GM20000 (cell line): Measurements from ENCODE around the gene AKR1C1.
"Not testable (repeated sequence)": the region's sequence is repeated elsewhere in the genome, so short reads cannot be mapped to it uniquely, and the experiment has no call there.

Experiments used
- DNase-seq: peaks from one replicate; pipeline ENCODE4 v3.0.0; 2012; ENCODE audit warnings: low spot score
- TF ChIP-seq, protein P1 (sequence below): IDR thresholded peaks from 2 replicates; pipeline ENCODE4 v1.5.1; 2012; ENCODE audit warnings: mild to moderate bottlenecking, control low read depth; ENCODE audit errors: extremely low read depth, missing control alignments

The AKR1C1 gene

DNA sequence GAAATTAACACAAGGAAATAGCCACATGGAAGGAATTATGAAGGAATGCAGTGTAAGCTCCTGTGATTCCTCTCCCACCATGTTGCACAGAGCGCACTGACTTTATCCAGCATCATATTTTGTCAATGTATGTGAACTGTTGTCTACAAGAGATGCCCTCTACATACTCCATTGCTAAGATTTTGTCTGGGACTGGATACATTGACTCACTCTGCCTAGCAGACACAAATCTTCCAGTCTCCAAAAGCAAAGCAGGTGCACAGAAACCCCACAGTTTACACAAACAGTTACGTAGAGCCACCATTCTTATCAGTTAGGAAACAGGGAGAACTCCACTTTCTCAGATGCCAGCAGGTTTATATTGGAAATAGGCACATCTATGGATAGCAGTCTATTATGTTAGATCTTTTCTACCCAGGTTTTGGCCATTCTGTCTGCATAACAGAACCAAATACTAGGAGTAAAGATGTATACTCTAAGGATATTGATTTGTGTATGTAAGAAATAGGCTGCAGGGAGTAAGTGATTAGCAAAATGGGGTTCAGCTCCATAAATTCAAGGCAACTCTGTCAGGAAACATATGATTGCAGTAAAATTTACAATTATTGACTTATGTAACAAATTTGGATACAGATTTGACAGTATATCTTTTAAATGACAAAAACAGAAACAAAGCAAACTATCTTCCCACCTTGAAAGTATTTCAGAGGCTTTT is 39.0 kb downstream of the AKR1C1 start:
- TF ChIP-seq, protein P1, sequence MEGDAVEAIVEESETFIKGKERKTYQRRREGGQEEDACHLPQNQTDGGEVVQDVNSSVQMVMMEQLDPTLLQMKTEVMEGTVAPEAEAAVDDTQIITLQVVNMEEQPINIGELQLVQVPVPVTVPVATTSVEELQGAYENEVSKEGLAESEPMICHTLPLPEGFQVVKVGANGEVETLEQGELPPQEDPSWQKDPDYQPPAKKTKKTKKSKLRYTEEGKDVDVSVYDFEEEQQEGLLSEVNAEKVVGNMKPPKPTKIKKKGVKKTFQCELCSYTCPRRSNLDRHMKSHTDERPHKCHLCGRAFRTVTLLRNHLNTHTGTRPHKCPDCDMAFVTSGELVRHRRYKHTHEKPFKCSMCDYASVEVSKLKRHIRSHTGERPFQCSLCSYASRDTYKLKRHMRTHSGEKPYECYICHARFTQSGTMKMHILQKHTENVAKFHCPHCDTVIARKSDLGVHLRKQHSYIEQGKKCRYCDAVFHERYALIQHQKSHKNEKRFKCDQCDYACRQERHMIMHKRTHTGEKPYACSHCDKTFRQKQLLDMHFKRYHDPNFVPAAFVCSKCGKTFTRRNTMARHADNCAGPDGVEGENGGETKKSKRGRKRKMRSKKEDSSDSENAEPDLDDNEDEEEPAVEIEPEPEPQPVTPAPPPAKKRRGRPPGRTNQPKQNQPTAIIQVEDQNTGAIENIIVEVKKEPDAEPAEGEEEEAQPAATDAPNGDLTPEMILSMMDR = no peak
- DNase-seq = no peak

GRCh38 chr10:5003127-5004029 is 40.2 kb downstream of the AKR1C1 start, which contains the start of gene AKR1C2:
Gene AKR1C2, minus strand, starts transcription at chr10:5003857. Its CDS starts 22 bp downstream, at chr10:5003835.
- DNase-seq = not testable (repeated sequence)

GRCh38 chr10:5004030-5004385 is 40.8 kb downstream of the AKR1C1 start:
- DNase-seq = not testable (repeated sequence)

DNA sequence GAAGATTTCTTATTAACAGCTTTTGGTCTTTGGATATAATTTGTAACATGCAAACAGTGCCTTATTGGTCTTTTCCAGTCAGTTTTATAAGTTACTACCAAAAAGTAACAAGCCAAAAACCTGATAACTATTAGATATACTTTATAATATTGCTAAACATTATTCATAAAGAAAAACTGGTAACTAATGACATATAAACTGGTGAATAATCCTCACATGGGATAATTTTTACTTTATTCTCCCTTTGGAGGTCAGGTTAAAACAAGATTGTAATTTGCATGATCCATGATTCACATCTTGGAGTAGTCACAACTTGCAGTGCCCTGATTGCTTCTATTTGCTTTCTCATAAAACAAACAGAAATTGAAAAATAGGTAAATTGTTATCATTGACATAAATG is 41.3 kb downstream of the AKR1C1 start:
- DNase-seq = not testable (repeated sequence)

DNA sequence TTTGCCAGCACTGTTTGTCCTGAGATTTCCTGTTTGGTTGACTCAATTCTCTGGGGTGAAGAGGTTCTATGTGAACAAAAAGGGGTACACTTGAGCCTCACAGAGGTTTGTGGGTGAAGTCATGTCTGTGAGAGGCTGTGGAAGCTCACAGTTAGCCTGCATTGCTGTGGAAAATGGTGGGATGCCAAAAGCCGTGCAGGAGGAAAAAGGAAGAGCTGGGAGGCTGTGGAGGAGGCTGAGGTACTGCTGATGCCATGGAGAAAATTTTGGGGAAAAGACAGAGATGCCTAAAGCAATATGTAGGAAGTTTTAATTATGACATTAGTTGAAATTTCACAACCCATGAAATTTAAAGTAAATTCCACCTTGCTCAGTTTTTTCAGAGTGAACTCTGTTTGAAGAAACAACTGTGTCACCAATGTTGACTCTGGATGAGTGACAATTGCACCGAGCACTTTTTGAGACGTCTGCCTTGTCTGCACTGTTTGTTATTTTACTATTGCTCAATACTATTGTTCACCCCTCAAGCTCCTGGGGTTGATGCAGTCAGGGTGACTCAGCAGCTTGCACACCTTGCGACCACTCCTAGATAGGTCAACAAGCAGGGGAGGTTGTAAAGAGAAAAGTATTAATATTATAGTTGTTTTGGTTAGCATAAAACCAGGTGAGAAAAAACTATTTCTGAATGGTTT is 45.8 kb downstream of the AKR1C1 start:
- DNase-seq = not testable (repeated sequence)

GRCh38 chr10:5010043-5010442 is 46.8 kb downstream of the AKR1C1 start:
- DNase-seq = not testable (repeated sequence)

GRCh38 chr10:5011392-5011791 is 48.2 kb downstream of the AKR1C1 start:
- not testable (repeated sequence) for DNase-seq

DNA sequence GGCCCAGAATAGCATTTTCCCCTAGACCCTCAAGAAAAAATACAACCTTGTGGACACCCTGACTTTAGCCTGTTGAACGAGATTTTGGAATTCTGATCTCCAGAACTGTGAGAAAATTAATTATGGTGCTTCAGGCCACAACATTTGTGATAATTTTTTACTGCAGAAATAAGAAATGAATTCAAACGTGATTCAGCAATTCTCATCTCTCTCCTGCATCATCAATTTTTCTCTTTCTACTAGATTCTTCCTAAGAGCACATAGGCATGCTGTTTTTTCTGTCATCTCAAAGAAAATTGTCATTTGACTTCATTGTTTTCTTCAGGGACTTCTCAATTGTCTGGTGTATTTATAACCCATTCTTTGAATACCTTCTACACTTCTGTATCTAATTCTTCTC is 49.4 kb downstream of the AKR1C1 start:
- TF ChIP-seq, protein P1 = no peak
- no peak for DNase-seq

GRCh38 chr10:5013385-5013784 is 50.2 kb downstream of the AKR1C1 start:
- TF ChIP-seq, protein P1 = no peak

GRCh38 chr10:5014200-5014910 is 51.1 kb downstream of the AKR1C1 start:
- DNase-seq = not testable (repeated sequence)

More at GRCh38 chr10:5013385-5013784, 50.2 kb downstream of the AKR1C1 start:
- DNase-seq = no peak

- no peak for DNase-seq
- TF ChIP-seq, protein P1 = no peak
Measured at GRCh38 chr10:5014936-5015335, 51.7 kb downstream of the AKR1C1 start.
